ENCODE results near the gene RORC. TPM values are rescaled to one million over a fixed set of nuclear protein-coding genes. Genes with fewer than 3 reads are reported as not detected.
A peak's percentile ranks its signal among the peaks of the same experiment; 100 is the strongest.

Gene RORC
- total RNA-seq, 2 donors from 2014 or later: 9.1 to 10.3 TPM

DNA sequence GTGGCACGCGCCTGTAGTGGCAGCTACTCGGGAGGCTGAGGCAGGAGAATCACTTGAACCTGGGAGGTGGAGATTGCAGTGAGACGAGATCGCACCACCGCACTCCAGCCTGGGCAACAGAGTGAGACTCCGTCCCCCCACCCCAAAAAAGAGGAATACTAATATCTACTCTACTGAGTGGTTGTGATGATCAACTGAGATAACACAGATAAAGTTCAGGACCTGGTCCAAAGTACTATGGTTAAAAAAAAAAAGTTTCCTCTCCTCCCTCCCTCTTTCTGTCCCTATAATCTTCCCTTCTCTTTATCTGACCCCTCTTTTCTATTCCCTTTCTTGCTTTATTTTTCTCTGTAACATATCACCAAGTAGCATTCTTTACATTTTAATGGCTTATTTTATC is 4.0 kb upstream of the RORC start:
- Histone ChIP-seq H3K36me3 (no peaks in the 10 kb centered on the region), H3K4me3 (no peak overlapping the region), H3K9me3 (no peaks in the 10 kb centered on the region), H3K4me1 (peaks cover 0 to 36% of the 10 kb centered on the region in 2 donors), H3K27ac (no peak overlapping the region), H3K27me3 (peaks cover 6 to 13% of the 10 kb centered on the region in 2 donors)
- no peak for DNase-seq (ENCODE audit: low spot score)
- TF ChIP-seq, protein P1, sequence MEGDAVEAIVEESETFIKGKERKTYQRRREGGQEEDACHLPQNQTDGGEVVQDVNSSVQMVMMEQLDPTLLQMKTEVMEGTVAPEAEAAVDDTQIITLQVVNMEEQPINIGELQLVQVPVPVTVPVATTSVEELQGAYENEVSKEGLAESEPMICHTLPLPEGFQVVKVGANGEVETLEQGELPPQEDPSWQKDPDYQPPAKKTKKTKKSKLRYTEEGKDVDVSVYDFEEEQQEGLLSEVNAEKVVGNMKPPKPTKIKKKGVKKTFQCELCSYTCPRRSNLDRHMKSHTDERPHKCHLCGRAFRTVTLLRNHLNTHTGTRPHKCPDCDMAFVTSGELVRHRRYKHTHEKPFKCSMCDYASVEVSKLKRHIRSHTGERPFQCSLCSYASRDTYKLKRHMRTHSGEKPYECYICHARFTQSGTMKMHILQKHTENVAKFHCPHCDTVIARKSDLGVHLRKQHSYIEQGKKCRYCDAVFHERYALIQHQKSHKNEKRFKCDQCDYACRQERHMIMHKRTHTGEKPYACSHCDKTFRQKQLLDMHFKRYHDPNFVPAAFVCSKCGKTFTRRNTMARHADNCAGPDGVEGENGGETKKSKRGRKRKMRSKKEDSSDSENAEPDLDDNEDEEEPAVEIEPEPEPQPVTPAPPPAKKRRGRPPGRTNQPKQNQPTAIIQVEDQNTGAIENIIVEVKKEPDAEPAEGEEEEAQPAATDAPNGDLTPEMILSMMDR (IDR thresholded peaks at IDR 0.05): no peak

DNA sequence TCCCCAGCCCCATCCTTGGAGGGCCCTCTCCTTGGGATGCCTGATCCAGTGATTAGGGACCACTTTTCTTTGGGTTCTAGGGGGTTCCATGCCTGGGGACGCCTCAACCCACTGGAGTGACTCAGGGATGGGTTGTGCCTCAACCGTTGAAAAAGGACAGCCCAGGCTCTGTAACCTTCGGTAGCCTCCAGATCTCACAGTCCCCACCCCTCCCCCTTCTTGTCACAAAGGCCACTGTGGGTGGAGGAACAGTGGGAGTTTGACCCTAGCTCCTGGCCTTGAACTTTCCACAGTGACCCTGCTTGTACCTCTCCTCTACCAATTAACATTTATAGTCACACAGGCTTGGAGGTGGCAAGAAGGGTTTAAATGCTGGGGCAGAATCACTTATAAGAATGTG is 2.6 kb upstream of the RORC start:
- Histone ChIP-seq H3K27ac (no peak overlapping the region), H3K4me1 (peaks cover 0 to 35% of the 10 kb centered on the region in 2 donors), H3K27me3 (peaks cover under 1 to 6% of the 10 kb centered on the region in 2 donors), H3K36me3 (no peaks in the 10 kb centered on the region), H3K9me3 (no peaks in the 10 kb centered on the region), H3K4me3 (no peak overlapping the region)
- TF ChIP-seq, protein P1 (IDR thresholded peaks at IDR 0.05): no peak
- no peak for DNase-seq (ENCODE audit: low spot score)

DNA sequence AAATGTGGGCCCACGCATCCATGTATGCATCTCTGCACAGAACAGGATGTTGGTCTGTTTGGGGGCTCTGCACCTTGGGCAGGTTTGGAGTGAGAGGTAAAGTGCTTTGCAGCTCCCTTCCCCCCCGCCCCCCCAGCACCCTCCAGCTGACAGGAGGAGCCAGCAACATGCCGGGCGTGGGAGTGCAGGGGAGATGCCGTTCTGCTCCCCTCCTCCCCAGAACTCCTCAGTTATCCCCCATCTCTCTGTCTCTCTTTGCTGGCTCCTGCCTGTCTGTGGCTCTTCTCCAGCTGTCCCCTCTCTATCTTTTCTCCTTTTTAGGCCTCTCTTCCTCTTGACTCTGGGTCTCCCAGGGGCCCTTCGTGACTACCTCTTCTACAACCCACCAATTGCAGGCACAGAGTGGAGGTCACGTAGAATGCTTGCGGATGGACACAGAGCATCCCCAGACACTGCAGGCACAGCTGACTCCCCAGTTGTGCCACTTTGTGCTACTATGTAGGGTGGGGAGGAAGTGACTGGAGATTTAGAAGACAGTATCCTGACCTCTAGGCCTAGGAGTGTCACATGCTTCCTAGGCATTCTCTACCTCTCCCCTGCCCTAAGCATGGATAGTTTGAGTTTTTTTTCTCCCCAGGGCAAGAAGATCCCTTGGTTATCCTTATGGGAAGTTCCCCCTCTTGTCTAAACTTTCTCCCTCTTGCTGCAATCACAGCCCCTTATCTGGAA is 1.7 kb upstream of the RORC start:
- Histone ChIP-seq H3K9me3 (no peaks in the 10 kb centered on the region), H3K27me3 (no peaks in the 10 kb centered on the region), H3K27ac (peak overlapping the region; percentile 32 to 51), H3K4me1 (peaks cover 0 to 35% of the 10 kb centered on the region in 2 donors), H3K4me3 (no peak overlapping the region), H3K36me3 (no peaks in the 10 kb centered on the region)
- no peak for DNase-seq (ENCODE audit: low spot score)
- TF ChIP-seq, protein P1 (IDR thresholded peaks at IDR 0.05): no peak

DNA sequence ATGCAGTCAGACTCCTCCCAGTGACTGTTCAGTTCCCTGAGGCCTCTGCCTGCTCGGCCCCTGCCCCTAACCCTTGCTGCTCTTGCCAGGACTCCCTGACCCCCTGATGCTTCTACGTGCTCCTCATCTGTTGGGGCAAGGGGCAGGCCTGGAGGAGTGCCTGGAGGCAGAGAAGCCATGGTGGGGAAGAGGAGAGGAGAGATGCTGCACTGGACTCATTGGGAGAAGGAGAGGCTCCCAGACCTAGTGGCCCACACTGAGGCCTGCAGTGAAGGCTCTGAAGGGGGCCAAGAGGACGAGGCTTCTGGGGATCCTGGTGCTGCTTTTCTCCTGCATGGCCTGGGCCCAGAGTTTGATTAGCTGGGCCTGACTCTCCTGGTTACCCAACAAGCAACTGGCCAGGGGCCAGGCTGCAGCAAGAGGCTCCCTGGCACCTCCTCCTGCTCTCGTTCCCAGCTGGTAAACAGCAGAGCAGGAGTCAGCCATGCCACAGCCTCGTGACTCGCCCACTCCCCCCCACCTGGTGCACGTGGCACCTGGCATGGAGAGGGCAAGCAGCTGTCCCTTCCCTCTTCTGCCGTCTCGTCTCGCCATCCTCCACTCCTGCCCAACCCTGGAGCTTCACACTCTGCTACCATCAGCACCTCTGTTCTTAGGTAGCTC is 847 bp upstream of the RORC start:
- H3K9me3 ChIP-seq: no peaks in the 10 kb centered on the region
- no peak overlapping the region for H3K4me3 ChIP-seq
- peak overlapping the region; percentile 41 to 51 for H3K27ac ChIP-seq
- no peaks in the 10 kb centered on the region for H3K36me3 ChIP-seq
- H3K4me1 ChIP-seq: peaks cover 0 to 32% of the 10 kb centered on the region in 2 donors
- TF ChIP-seq, protein P1 (IDR thresholded peaks at IDR 0.05): no peak
- no peaks in the 10 kb centered on the region for H3K27me3 ChIP-seq
- peak; percentile 71 for DNase-seq (ENCODE audit: low spot score)

DNA sequence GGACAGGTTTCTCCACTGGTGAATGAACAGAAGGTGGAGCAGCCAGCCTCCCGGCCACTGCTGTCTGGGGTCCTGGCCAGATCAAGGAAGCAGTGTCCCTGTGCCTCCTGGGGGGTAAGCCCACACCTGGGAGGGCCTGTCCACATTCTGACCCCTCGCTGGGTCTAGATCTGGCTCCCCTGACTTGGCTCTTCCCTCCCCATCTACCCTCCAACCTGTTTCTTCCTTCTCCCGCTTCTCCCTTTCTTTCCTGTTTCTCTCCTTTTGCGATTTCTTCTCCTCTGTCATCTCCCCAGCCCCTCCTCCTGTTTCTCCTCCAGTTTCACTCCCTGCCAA is 378 bp downstream of the RORC start:
- no peaks in the 10 kb centered on the region for H3K36me3 ChIP-seq
- no peaks in the 10 kb centered on the region for H3K27me3 ChIP-seq
- peaks cover 0 to 32% of the 10 kb centered on the region in 2 donors for H3K4me1 ChIP-seq
- H3K27ac ChIP-seq: peak overlapping the region; percentile 41 to 47
- DNase-seq (ENCODE audit: low spot score): no peak
- TF ChIP-seq, protein P1 (IDR thresholded peaks at IDR 0.05): no peak
- no peaks in the 10 kb centered on the region for H3K9me3 ChIP-seq
- peak overlapping the region; percentile 20 to 25 for H3K4me3 ChIP-seq

Measured in right atrium auricular region (tissue), 2 donors.